Measurements from ENCODE around the gene ANO4.

- TF ChIP-seq ZNF274 (IDR thresholded peaks at IDR 0.05; ENCODE audit: low read depth, low read length): no peak
- TF ChIP-seq YY1 (IDR thresholded peaks at IDR 0.05; ENCODE audit: insufficient read depth, insufficient read length): no peak
- no peak for TF ChIP-seq SUZ12 (IDR thresholded peaks at IDR 0.05; ENCODE audit: extremely low read depth, insufficient read depth, insufficient read length)
Measured at GRCh38 chr12:100956311-100956852, 161.8 kb downstream of the ANO4 start.

Measured in NT2/D1 (cell line).